Stimulated activated CD4-positive, alpha-beta T cell treated with anti-CD3 and anti-CD28 coated beads, TNF-alpha, amount 100 ng/mL, for 24 hours (primary cell): Measurements from ENCODE around the gene MGARP.
"Not testable (repeated sequence)": the region's sequence is repeated elsewhere in the genome, so short reads cannot be mapped to it uniquely, and the experiment has no call there.

Experiments
- DNase-seq, 3 experiments: peaks; one replicate each; pipeline ENCODE4 v3.0.0-alpha.2; 2020; ENCODE audit warnings: low read depth in 3 of 3

The MGARP gene

DNA sequence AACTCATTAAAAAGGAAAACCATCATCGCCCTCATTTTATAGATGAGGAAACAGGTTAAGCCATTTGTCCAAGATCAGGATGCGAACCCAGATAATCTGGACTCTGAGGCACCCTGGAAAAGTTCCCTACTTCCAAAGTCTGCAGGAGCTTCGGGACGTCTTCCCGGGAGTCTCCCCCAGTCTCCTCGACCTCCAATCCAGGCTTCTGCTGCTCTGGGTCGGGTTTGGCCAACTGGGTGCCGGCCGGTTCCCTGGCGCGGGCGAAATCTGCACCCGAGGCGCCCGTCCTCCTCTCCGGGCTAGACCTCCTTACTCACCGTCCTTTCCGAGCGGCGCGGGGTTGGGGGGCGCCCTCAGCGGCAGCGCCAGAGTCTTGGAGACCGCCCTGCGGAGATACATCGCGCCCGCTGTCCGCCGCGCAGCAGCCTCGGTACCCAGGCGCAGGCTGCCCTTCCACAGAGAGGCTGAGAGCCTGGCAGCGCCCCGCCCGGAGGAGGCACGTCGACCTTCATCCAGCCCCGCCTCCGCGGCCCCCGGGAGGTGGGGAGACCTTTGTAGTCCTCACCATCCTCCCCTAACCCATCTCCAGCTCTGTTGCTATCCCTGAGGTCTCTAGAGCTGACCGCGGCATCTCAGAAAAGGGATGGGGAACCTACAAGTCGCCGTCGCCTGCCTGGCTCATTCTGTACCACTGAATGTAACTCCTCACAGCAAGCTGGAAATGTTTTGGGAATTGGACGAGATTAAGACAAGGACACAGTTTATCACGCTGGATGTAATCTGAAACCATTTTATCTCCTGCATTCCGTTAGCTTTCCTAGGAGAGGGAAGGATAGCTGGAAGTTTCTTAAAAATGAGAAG, at the start of gene MGARP:
MGARP (minus strand) TSS at position 466 of the 861 bp plus-strand sequence; CDS start at position 399, 67 bp downstream.
- peak in 1 of 3 experiments; percentile 23 for DNase-seq

DNA sequence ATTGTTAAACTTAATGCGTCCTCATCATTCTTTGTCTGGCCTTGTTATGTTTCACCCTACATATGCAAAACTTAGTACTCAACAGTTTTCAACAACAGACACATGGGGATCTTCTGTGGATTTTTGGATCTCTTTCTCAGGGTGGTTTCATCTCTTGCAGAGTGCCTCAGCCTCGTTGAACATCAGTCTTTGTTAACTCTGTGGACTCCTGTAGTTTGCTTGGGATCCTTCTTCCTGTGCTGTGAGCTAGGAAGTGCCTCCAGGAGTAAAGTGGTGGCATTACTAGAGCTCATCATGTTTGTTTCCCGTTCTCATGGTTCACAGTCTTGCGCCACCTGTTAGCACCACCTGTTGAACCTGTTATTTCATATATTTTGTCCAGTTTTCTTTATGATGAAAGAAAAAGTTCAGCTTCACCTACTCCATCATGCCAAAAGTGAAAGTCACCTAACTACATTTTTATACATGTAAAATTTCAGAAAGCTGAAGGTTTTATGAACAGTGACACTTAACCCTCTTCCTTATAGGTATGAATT, 49.7 kb upstream of the MGARP start:
- DNase-seq, result no peak

- DNase-seq, result no peak
These were observed 44.6 kb upstream of the MGARP start for GRCh38 chr4:139324620-139325019.

GRCh38 chr4:139322541-139322940, 42.5 kb upstream of the MGARP start:
- DNase-seq, result not testable (repeated sequence)

- not testable (repeated sequence) for DNase-seq
These were observed 42.0 kb upstream of the MGARP start for GRCh38 chr4:139322070-139322469.

- DNase-seq, result no peak
These were observed 39.5 kb upstream of the MGARP start for GRCh38 chr4:139319571-139319970.

GRCh38 chr4:139317635-139318034, 37.6 kb upstream of the MGARP start:
- DNase-seq, result no peak

DNA sequence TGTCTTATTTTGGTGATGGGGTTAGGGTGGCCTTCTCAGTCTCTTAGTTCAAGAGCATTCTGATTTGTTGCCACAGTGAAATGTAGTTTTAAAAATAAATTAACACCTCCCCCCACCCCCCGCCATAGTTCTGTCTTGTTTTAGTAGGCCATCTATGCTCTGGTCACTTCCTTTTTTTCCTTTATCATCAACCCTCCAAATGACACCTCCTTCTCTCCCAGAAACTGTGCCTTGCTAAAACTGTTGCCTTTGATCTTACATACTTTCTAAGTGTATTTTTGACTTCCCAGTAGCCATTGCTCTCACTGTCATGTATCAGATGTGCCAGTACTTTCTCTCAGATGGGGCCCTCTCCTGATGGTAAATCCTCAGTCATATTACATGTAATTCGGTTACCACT, 36.7 kb upstream of the MGARP start:
- no peak for DNase-seq

DNA sequence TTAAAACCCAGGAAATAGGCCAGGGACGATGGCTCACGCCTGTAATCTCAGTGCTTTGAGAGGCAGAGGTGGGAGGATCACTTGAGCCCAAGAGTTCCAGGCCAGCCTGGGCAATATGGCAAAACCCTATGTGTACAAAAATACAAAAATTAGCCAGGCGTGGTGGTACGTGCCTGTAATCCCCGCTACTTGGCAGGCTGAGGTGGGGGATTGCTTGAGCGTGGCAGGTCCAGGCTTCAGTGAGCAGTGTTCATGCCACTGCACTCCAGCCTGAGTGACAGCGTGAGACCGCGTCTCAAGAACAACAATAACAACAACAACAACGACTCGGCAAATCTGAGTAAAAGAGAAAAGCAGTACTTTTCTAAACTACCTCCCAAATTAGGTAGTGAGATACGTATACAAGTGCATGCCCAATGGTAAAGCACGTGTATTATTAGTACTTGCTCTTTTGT, 35.2 kb upstream of the MGARP start:
- no peak for DNase-seq

DNA sequence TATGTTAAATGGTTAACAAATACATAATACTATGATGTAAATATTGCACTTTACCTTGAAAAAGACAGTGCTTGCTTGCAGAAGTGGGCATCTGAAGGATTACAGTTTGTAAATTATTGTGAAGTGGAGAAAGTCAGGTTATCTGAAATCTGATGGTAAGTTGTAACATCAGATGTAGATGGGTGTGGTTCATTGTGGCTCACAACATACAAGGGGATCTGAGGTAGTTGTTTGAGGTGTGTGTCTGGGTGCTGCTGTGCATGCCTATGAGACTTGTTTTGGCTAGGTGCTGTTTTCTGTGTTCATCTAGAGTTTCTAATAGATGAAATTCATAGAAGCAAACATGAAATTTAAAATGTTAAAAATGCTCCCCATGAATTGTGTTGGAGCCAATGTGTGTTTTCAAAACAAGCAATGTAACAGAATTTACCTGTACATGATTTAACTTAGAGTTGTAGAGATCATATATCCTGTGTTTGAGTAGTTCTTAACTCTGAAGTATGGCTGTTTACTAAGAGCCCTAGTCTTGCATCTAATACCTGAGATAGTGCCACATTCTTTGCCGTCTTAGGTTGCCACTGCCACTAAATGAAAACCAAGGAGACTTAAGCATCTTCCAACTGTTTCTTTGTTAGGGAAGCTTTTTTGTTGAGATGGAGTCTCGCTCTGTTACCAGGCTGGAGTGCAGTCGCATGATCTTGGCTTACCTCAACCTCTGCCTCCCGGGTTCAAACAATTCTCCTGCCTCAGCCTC, 34.2 kb upstream of the MGARP start:
- DNase-seq, result no peak

GRCh38 chr4:139313414-139313813, 33.4 kb upstream of the MGARP start:
- not testable (repeated sequence) for DNase-seq

- no peak for DNase-seq
These were observed 32.7 kb upstream of the MGARP start for GRCh38 chr4:139312552-139313332.

GRCh38 chr4:139311909-139312308, 31.9 kb upstream of the MGARP start:
- no peak for DNase-seq

DNA sequence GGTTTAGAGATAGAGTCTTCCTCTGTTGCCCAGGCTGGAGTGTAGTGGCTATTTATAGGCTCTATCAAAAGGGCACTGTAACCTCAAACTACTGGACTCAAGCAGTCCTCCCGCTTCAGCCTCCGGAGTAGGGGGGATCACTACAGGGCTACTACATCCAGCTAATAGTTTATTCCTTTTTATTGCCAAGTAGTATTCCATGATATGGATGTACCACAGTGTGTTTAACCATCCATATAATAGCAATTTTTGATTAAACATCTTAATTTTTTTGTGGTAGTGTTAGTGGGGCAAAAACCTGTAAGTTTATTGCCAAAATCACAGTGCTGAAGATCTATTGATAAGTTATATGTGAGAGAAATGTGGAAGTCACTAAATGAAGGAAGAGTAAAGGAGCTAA, 24.9 kb upstream of the MGARP start:
- DNase-seq, result no peak

GRCh38 chr4:139301821-139302611, 22.0 kb upstream of the MGARP start, which contains the start of gene NDUFC1:
Gene NDUFC1, minus strand, starts transcription at chr4:139302477. Its CDS starts 6,679 bp downstream, at chr4:139295798.
- DNase-seq, result peak; percentile 34 to 65 (median 50)

DNA sequence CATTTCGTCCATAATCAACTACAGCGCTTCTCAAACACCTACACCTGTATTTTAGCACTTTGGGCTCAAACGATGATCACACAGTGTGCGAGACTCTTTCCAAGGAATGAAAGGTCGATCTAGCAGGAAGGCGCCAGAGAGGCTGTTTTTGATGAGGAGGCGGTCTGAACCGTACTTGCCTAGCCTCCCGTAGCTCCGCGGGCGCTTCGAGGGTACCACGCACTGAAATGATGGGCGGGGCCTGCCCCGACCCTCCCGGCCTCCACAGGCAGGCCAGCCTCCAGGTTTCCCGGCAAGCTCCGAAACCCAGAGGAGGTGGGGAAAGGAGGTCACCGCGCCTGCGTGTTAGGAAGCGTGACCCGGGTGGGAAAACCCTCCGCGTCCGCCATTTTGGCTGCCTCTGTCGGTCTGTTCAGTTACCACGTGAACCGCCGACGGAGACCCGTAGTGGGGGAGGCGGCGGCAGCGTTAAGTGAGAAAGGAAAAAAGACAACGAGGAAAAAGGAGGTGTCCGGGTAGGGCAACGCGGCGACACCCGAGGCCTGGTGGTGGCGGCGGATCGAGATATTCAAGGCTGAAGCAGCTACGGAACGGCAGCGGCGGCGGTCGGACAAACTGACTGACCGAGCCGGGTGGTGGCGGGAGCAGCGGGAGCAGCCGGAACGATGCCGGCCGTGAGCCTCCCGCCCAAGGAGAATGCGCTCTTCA, 21.2 kb upstream of the MGARP start, which contains the start of gene NAA15:
NAA15 (plus strand) TSS at position 393 of the 708 bp plus-strand sequence; CDS start at position 666, 273 bp downstream.
- DNase-seq, result peak; percentile 95 to 98 (median 97)

DNA sequence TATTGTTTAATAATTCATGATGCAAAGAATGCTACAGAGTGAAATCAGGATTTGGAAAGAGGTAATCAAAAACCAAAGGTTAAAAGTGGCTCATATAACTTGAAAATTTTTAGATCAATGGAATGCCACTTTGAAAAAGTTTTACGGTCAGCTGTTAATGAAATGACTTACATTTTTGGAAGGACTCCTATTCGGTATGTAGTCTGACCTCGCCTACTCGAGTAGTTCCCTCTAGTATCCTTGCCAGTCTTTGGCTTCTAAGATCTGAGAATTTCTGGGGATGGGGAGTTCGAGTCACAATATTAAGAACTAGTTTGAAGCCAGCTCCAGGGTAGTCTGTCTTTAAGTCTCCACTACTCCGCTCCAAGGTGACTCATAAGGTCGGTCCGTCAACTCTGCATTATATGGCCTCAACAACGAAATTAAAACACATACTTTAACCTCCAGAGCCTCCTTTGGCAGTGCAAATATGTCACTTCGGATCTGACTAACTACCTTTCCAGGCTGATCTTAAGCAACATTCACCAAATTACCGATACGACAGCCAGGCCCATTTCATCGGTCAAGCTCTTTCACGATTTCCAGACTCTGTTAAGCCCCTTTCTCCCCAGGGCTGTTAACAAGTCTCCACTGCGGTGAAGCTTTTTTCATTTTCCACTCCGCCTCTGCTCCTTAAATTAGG, 20.5 kb upstream of the MGARP start:
- no peak for DNase-seq

DNA sequence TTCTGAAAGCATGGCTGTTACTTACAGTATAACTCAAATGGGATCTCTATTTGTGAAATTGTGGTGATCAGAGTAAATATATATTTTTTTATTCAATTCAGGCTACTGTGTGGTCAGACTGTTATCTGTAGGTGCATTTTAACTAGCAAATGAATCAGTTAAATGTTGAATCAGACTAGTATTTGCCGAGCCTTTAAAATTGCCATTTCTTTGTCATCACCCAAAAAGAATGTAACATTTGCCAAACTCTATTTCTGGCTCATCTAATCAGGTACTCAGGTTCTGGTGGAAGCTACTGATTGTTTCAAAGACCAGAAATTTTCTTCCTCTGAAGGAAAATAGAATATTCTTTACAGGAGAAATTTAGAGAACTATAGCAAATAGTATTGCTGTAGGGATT, 19.5 kb upstream of the MGARP start:
- no peak for DNase-seq

GRCh38 chr4:139297001-139297410, 17.0 kb upstream of the MGARP start:
- no peak for DNase-seq
